HL-60 (cell line): Measurements from ENCODE around the gene GOLT1B.

Source experiments
- CTCF ChIP-seq: IDR thresholded peaks from one replicate; pipeline ENCODE4 v1.5.1; 2011; ENCODE audit warnings: low read length, control low read depth, inconsistent platforms; ENCODE audit not compliant: insufficient read depth
- GABPA ChIP-seq: IDR thresholded peaks from 2 replicates; pipeline ENCODE4 v1.6.1; 2012; ENCODE audit warnings: low read depth
- POLR2AphosphoS5 ChIP-seq: IDR thresholded peaks from 2 replicates; pipeline ENCODE4 v1.6.1; 2012; ENCODE audit warnings: low read depth
- REST ChIP-seq: IDR thresholded peaks from 2 replicates; pipeline ENCODE4 v1.6.1; 2012; ENCODE audit warnings: low read depth; ENCODE audit not compliant: insufficient replicate concordance
- SPI1 ChIP-seq: IDR thresholded peaks from 2 replicates; pipeline ENCODE4 v1.6.1; 2012; ENCODE audit warnings: low read depth, mild to moderate bottlenecking, borderline replicate concordance

GRCh38 chr12:21483531-21483930 lies 18.1 kb upstream of the GOLT1B start:
- no peak for TF ChIP-seq CTCF
- TF ChIP-seq REST, result no peak
- no peak for TF ChIP-seq SPI1
- TF ChIP-seq POLR2AphosphoS5, result no peak
- TF ChIP-seq GABPA, result no peak
